Kidney (tissue), 22 donors: ENCODE measurements around the gene TMEM38A. TPM values are rescaled to one million over a fixed set of nuclear protein-coding genes. Genes with fewer than 3 reads are reported as not detected.
A peak's percentile ranks its signal among the peaks of the same experiment; 100 is the strongest.

Experiments used
- DNase-seq, 5 donors: peaks; one replicate each; pipeline ENCODE4 v3.0.0-alpha.2; 2013 to 2020
- FAIRE-seq: peaks from 2 replicates; lab custom pipeline; 2012; peaks lifted over from hg19 to GRCh38; lab: Jason Lieb, UNC
- H3K27ac ChIP-seq, 2 donors: one replicate each; pipeline ENCODE4 v1.7.0; 2013; ENCODE audit warnings: low read depth in 2 of 2, low read length in 2 of 2, inconsistent platforms in 1 of 2
- H3K27me3 ChIP-seq: one replicate; pipeline ENCODE4 v1.7.1; 2013; ENCODE audit warnings: low read length, inconsistent platforms; ENCODE audit not compliant: control insufficient read depth, insufficient read depth
- H3K36me3 ChIP-seq, 3 donors: one replicate each; pipeline versions ENCODE4 v1.7.0 to v1.7.1; 2013; ENCODE audit warnings: low read length in 3 of 3, control low read depth in 1 of 3, inconsistent platforms in 1 of 3; ENCODE audit not compliant: insufficient read depth in 3 of 3, control insufficient read depth in 2 of 3
- H3K4me1 ChIP-seq, 3 donors: one replicate each; pipeline versions ENCODE4 v1.7.0 to v1.7.1; 2013; ENCODE audit warnings: low read length in 3 of 3, inconsistent platforms in 1 of 3, low read depth in 1 of 3; ENCODE audit not compliant: control insufficient read depth in 2 of 3, insufficient read depth in 2 of 3
- H3K4me3 ChIP-seq, 3 donors: one replicate each; pipeline versions ENCODE4 v1.7.0 to v1.8.1; 2013; ENCODE audit warnings: low read length in 3 of 3, control low read depth in 1 of 3, inconsistent platforms in 1 of 3
- H3K9ac ChIP-seq, 3 donors: one replicate each; pipeline versions ENCODE4 v1.7.0 to v1.7.1; 2013; ENCODE audit warnings: low read length in 3 of 3, control low read depth in 1 of 3, inconsistent platforms in 1 of 3
- H3K9me3 ChIP-seq, 3 donors: one replicate each; pipeline versions ENCODE4 v1.7.0 to v1.7.1; 2013; ENCODE audit warnings: low read length in 3 of 3, control low read depth in 1 of 3, inconsistent platforms in 1 of 3; ENCODE audit not compliant: control insufficient read depth in 2 of 3, insufficient read depth in 1 of 3
- CTCF ChIP-seq: IDR thresholded peaks from 3 replicates; pipeline ENCODE4 v1.5.1; 2012; ENCODE audit warnings: mild to moderate bottlenecking, moderate library complexity, borderline replicate concordance; ENCODE audit not compliant: insufficient read depth; ENCODE audit errors: extremely low read depth
- intact Hi-C: fragments of 100-400 bp; cut with DNase I; formaldehyde crosslinking; loops from one replicate; pipeline ENCODE4 v1.11.1; 2022
- long read RNA-seq, 10 donors: library from polyadenylated mRNA in 1 of 10; unstranded in 1 of 10; transcript quantifications; one replicate each; pipeline ENCODE4 v2.0.0 and lab custom pipeline, GENCODE V29; 2021 to 2026
- polyA plus RNA-seq: library from polyadenylated mRNA; stranded (reverse); fragments of 350-450 nt; fragmentation: Illumina TruSeq; extraction: RNeasy Lipid Tissue Mini Kit (QIAGEN cat#74804); gene quantifications from one replicate; pipeline ENCODE4 v1.2.3, GENCODE V29; 2014; ENCODE audit warnings: low read depth, low replicate concordance; ENCODE audit not compliant: insufficient read depth
- total RNA-seq: library from RNA; stranded (reverse); fragmentation: NEBNext Ultra II Directional; extraction: Animal tissue kit (Norgen Biotek cat#: 25700); gene quantifications from one replicate; pipeline ENCODE4 v1.2.1, GENCODE V29; 2021
- donor health status: control.
- donor health status: control.
- donor health status: control.
- donor health status: control.
- donor health status: control.
- donor health status: DM: yes; HTN: yes; CAD: no.
- donor health status: Normal renal cell carcinoma (clear cell type).

Gene TMEM38A
- total RNA-seq (5.8 TPM), polyA plus RNA-seq (10.7 TPM)
- long read RNA-seq, donor 1, partial matches to known transcripts: 0 of 2 reads
- long read RNA-seq, donor 1, other reads (novel, unspliced or antisense): 0 of 2 reads
- long read RNA-seq, donor 2, partial matches to known transcripts: 0 of 1 reads
- long read RNA-seq, donor 2, other reads (novel, unspliced or antisense): 0 of 1 reads
- long read RNA-seq, donor 3, partial matches to known transcripts: 0 of 5 reads
- long read RNA-seq, donor 3, other reads (novel, unspliced or antisense): 0 of 5 reads
- long read RNA-seq, donor 4, partial matches to known transcripts: 0 of 3 reads
- long read RNA-seq, donor 4, other reads (novel, unspliced or antisense): 0 of 3 reads
- long read RNA-seq, donor 5: 0 reads
- long read RNA-seq, donor 6: 0 reads
- long read RNA-seq, donor 7, transcript TMEM38A-201 (6 exons, 2,649 nt): major isoform, 7 of 12 reads
- long read RNA-seq, donor 7, partial matches to known transcripts: 1 of 12 reads
- long read RNA-seq, donor 7, other reads (novel, unspliced or antisense): 1 of 12 reads
- long read RNA-seq, donor 8, partial matches to known transcripts: 0 of 2 reads
- long read RNA-seq, donor 8, other reads (novel, unspliced or antisense): 0 of 2 reads
- long read RNA-seq, donor 9, partial matches to known transcripts: 0 of 5 reads
- long read RNA-seq, donor 9, other reads (novel, unspliced or antisense): 0 of 5 reads
- long read RNA-seq, donor 10, partial matches to known transcripts: 0 of 1 reads
- long read RNA-seq, donor 10, other reads (novel, unspliced or antisense): 0 of 1 reads

GRCh38 chr19:16660763-16661479 is at the start of gene TMEM38A:
TSS of gene TMEM38A (plus strand) at chr19:16661139. CDS start at chr19:16661218, 79 bp downstream.
- TF ChIP-seq CTCF: no peak
- FAIRE-seq: no peak
- Histone ChIP-seq H3K27me3 (no peaks in the 10 kb centered on the region), H3K9me3 (no peaks in the 10 kb centered on the region), H3K27ac (peak within 1 kb of the TSS; percentile 93 to 96), H3K4me1 (peaks cover 0 to 19% (median 5%) of the 10 kb centered on the region in 3 donors), H3K4me3 (peak within 1 kb of the TSS; percentile 91 to 96 (median 92)), H3K9ac (peak within 1 kb of the TSS; percentile 65 to 89 (median 83)), H3K36me3 (peaks cover 5 to 15% (median 14%) of the 10 kb centered on the region in 3 donors)
- peak in 4 of 5 donors; percentile 35 to 81 (median 56) for DNase-seq
- intact Hi-C loops: no loop called here

GRCh38 chr19:16612636-16613035 is 48.3 kb upstream of the TMEM38A start:
- no peak overlapping the region for H3K4me3 ChIP-seq
- no peak for FAIRE-seq
- no peak overlapping the region for H3K27ac ChIP-seq
- H3K27me3 ChIP-seq: no peaks in the 10 kb centered on the region
- no peak for TF ChIP-seq CTCF
- intact Hi-C loops: no loop called here
- H3K9me3 ChIP-seq: no peaks in the 10 kb centered on the region
- DNase-seq: no peak
- H3K4me1 ChIP-seq: peaks cover 0 to 7% (median 0%) of the 10 kb centered on the region in 3 donors
- H3K36me3 ChIP-seq: no peaks in the 10 kb centered on the region
- H3K9ac ChIP-seq: no peak overlapping the region

- FAIRE-seq: no peak
- Histone ChIP-seq H3K36me3 (no peaks in the 10 kb centered on the region), H3K27me3 (no peaks in the 10 kb centered on the region), H3K9ac (no peak overlapping the region), H3K9me3 (no peaks in the 10 kb centered on the region), H3K4me3 (no peak overlapping the region), H3K4me1 (no peaks in the 10 kb centered on the region), H3K27ac (no peak overlapping the region)
- no peak for TF ChIP-seq CTCF
- intact Hi-C loops: no loop called here
- DNase-seq: no peak
These were observed 47.1 kb upstream of the TMEM38A start for GRCh38 chr19:16613841-16614240.
